22Rv1 (cell line): ENCODE results near the gene KIF20A.

Experiments
- CTCF ChIP-seq: fragments of 450-650 bp; IDR thresholded peaks from 2 replicates; pipeline ENCODE4 v1.5.1; 2017; ENCODE audit warnings: mild to moderate bottlenecking
- ZFX ChIP-seq: fragments of 450-650 bp; IDR thresholded peaks from 2 replicates; pipeline ENCODE4 v1.6.1; 2017; ENCODE audit warnings: antibody characterized with exemption, borderline replicate concordance

- TF ChIP-seq CTCF: no peak
- TF ChIP-seq ZFX: no peak
Measured at GRCh38 chr5:138129347-138129746, 49.6 kb upstream of the KIF20A start.
